GM23248 (cell line): Measurements from ENCODE around the gene SOX10. TPM values are rescaled to one million over a fixed set of nuclear protein-coding genes. Genes with fewer than 3 reads are reported as not detected.

Source experiments
- DNase-seq: peaks from one replicate; pipeline ENCODE4 v3.0.0-alpha.2; 2015
- H2AFZ ChIP-seq: fragments of 200-600 bp; sonication (generic); 2 replicates; pipeline ENCODE4 v1.6.1; 2016; ENCODE audit warnings: antibody characterized with exemption
- H3F3A ChIP-seq: fragments of 200-600 bp; sonication (generic); 2 replicates; pipeline ENCODE4 v1.6.1; 2016; ENCODE audit warnings: mild to moderate bottlenecking, antibody characterized with exemption, mixed run types; ENCODE audit not compliant: insufficient read depth
- H3K27ac ChIP-seq: fragments of 200-600 bp; sonication (generic); 2 replicates; pipeline ENCODE4 v1.5.1; 2016; ENCODE audit warnings: mild to moderate bottlenecking
- H3K27me3 ChIP-seq: fragments of 200-600 bp; sonication (generic); replicated peaks from 2 replicates; pipeline ENCODE4 v1.6.1; 2016; ENCODE audit warnings: mild to moderate bottlenecking; ENCODE audit not compliant: insufficient read depth
- H3K36me3 ChIP-seq: fragments of 200-600 bp; sonication (generic); 2 replicates; pipeline ENCODE4 v1.6.1; 2016; ENCODE audit warnings: low read depth, mild to moderate bottlenecking
- H3K4me1 ChIP-seq: fragments of 200-600 bp; sonication (generic); 2 replicates; pipeline ENCODE4 v1.6.1; 2016; ENCODE audit warnings: mild to moderate bottlenecking; ENCODE audit not compliant: insufficient read depth
- H3K4me2 ChIP-seq: fragments of 200-600 bp; sonication (generic); one replicate; pipeline ENCODE4 v1.6.1; 2016; ENCODE audit warnings: mild to moderate bottlenecking; ENCODE audit not compliant: unreplicated experiment
- H3K4me3 ChIP-seq: fragments of 200-600 bp; sonication (generic); 2 replicates; pipeline ENCODE4 v1.5.1; 2016; ENCODE audit warnings: mild to moderate bottlenecking
- H3K79me2 ChIP-seq: fragments of 200-600 bp; sonication (generic); 2 replicates; pipeline ENCODE4 v1.6.1; 2016; ENCODE audit warnings: mild to moderate bottlenecking; ENCODE audit not compliant: insufficient read depth
- H3K9ac ChIP-seq: fragments of 200-600 bp; sonication (generic); 2 replicates; pipeline ENCODE4 v1.6.1; 2016; ENCODE audit warnings: mild to moderate bottlenecking
- H3K9me2 ChIP-seq: fragments of 200-600 bp; sonication (generic); 2 replicates; pipeline ENCODE4 v1.6.1; 2016; ENCODE audit warnings: mixed run types, mild to moderate bottlenecking, moderate library complexity; ENCODE audit not compliant: insufficient read depth
- H3K9me3 ChIP-seq: fragments of 200-600 bp; sonication (generic); one replicate; pipeline ENCODE4 v1.6.1; 2017; ENCODE audit warnings: low read depth
- H4K20me1 ChIP-seq: fragments of 200-600 bp; sonication (generic); 2 replicates; pipeline ENCODE4 v1.6.0; 2016; ENCODE audit not compliant: insufficient read depth
- EZH2 ChIP-seq: fragments of 200-600 bp; sonication (generic); IDR thresholded peaks from 2 replicates; pipeline ENCODE4 v1.6.1; 2018; ENCODE audit warnings: antibody characterized with exemption, mild to moderate bottlenecking; ENCODE audit not compliant: insufficient read depth, poor library complexity, severe bottlenecking
- EZH2phosphoT487 ChIP-seq: fragments of 200-600 bp; sonication (generic); IDR thresholded peaks from 2 replicates; pipeline ENCODE4 v1.6.1; 2018; ENCODE audit warnings: antibody characterized with exemption, moderate library complexity, mild to moderate bottlenecking, low read depth; ENCODE audit not compliant: insufficient read depth
- WGBS, 2 experiments: methylation state at CpG; one replicate each; pipeline ENCODE4 v1.1.6; 2015 to 2017; ENCODE audit warnings: low lambda C conversion rate in 2 of 2, low coverage in 1 of 2; ENCODE audit errors: missing lambda C conversion rate in 2 of 2; 5-methylcytosine and 5-hydroxymethylcytosine counted together
- in situ Hi-C: fragments of 300-500 bp; cut with MboI; formaldehyde crosslinking; loops from 2 replicates; pipeline ENCODE4 v1.15.0; 2020
- polyA plus RNA-seq: library from polyadenylated mRNA; unstranded; fragments of >200 nt; fragmentation: Nextera tagmentation; extraction: Ambion mirVana; gene quantifications from 2 replicates; pipeline ENCODE4 v1.2.1, GENCODE V29; 2016
- total RNA-seq: library from RNA; depleted of rRNA; stranded (reverse); fragments of >200 nt; shearing (Covaris generic); gene quantifications from 2 replicates; pipeline ENCODE4 v1.2.3, GENCODE V29; 2014

Gene SOX10
- total and polyA plus RNA-seq, 2 experiments from 2014 or later, result not detected

- Histone ChIP-seq H3K27ac (no peak overlapping the region), H3K36me3 (no peaks in the 10 kb centered on the region), H3K4me2 (no peak overlapping the region), H3K4me3 (no peak overlapping the region), H3K4me1 (no peaks in the 10 kb centered on the region), H2AFZ (no peak overlapping the region), H3K9me2 (no peaks in the 10 kb centered on the region), H3K27me3 (no peaks in the 10 kb centered on the region), H4K20me1 (no peaks in the 10 kb centered on the region), H3K79me2 (no peaks in the 10 kb centered on the region), H3F3A (no peaks in the 10 kb centered on the region), H3K9me3 (no peaks in the 10 kb centered on the region), H3K9ac (no peak overlapping the region)
- DNase-seq, result no peak
- TF ChIP-seq EZH2, result no peak
- TF ChIP-seq EZH2phosphoT487, result no peak
- in situ Hi-C loops, result no loop called here
- 78 to 89% methylated on average over 6 of the region's 6 CpGs for WGBS, 2 experiments
These were observed 10.6 kb upstream of the SOX10 start for GRCh38 chr22:37994982-37995381.

DNA sequence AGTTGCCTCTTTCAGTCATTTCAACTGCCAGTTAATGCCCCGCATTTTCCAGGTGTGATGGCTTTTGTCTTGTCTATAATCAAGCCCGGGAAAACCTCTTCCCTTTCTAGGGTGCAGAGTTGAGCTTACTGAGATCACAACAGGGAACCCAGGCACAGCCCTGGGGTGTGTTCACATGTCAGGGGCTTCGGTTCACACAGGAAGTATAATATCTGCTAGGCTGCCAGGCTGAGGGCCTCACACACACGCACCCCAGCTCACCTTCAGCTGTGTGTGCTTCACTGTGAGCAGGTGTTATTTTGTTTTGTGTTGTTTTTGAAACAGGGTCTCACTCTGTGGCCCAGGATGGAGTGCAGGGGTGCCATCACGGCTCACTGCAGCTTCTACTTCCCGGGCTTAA is 9.7 kb upstream of the SOX10 start:
- TF ChIP-seq EZH2 (no peak), EZH2phosphoT487 (no peak)
- no peak overlapping the region for H3K4me2 ChIP-seq
- no peak for DNase-seq
- 60 to 69% methylated on average over 6 of the region's 6 CpGs for WGBS, 2 experiments
- no peaks in the 10 kb centered on the region for H3K79me2 ChIP-seq
- no peak overlapping the region for H3K4me3 ChIP-seq
- no peaks in the 10 kb centered on the region for H3K4me1 ChIP-seq
- no peaks in the 10 kb centered on the region for H3K9me3 ChIP-seq
- no peaks in the 10 kb centered on the region for H3K9me2 ChIP-seq
- no peaks in the 10 kb centered on the region for H3K36me3 ChIP-seq
- no peak overlapping the region for H2AFZ ChIP-seq
- no peak overlapping the region for H3K27ac ChIP-seq
- H3K27me3 ChIP-seq, result no peaks in the 10 kb centered on the region
- in situ Hi-C loops, result no loop called here
- H4K20me1 ChIP-seq, result no peaks in the 10 kb centered on the region
- H3F3A ChIP-seq, result no peaks in the 10 kb centered on the region
- no peak overlapping the region for H3K9ac ChIP-seq

GRCh38 chr22:37991731-37992442 is 7.5 kb upstream of the SOX10 start:
- Histone ChIP-seq H3K4me3 (no peak overlapping the region), H3K9me2 (no peaks in the 10 kb centered on the region), H3F3A (no peaks in the 10 kb centered on the region), H4K20me1 (no peaks in the 10 kb centered on the region), H3K9ac (no peak overlapping the region), H3K79me2 (no peaks in the 10 kb centered on the region), H3K4me1 (no peaks in the 10 kb centered on the region), H3K27ac (no peak overlapping the region), H3K9me3 (no peaks in the 10 kb centered on the region), H3K4me2 (no peak overlapping the region), H3K27me3 (no peaks in the 10 kb centered on the region), H2AFZ (no peak overlapping the region), H3K36me3 (no peaks in the 10 kb centered on the region)
- no peak for TF ChIP-seq EZH2
- no peak for TF ChIP-seq EZH2phosphoT487
- in situ Hi-C loops, result no loop called here
- 62 to 64% methylated on average over 6 of the region's 6 CpGs for WGBS, 2 experiments
- peak; percentile 9 for DNase-seq

DNA sequence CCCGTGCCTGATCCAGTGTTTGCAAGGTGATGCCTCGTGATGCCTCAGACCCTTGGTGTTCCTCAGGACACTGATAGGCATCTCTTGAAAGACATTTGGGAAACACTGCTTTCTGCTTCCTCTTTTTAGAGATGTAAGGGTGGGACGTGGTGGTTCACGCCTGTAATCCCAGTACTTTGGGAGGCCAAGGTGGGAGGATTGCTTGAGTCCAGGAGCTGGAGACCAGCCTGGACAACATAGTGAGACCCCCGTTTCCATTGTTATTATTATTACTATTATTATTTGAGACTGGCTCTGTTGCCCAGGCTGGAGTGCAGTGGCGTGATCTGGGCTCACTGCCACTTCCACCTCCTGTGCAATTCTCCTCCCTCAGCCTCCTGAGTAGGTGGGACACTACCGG is 6.5 kb upstream of the SOX10 start:
- no peaks in the 10 kb centered on the region for H3K79me2 ChIP-seq
- H3K4me2 ChIP-seq, result no peak overlapping the region
- H3K36me3 ChIP-seq, result no peaks in the 10 kb centered on the region
- H4K20me1 ChIP-seq, result no peaks in the 10 kb centered on the region
- H3F3A ChIP-seq, result no peaks in the 10 kb centered on the region
- H3K27ac ChIP-seq, result no peak overlapping the region
- WGBS, 2 experiments, result 67 to 81% methylated on average over 7 of the region's 7 CpGs
- H2AFZ ChIP-seq, result no peak overlapping the region
- DNase-seq, result no peak
- TF ChIP-seq EZH2phosphoT487 (no peak), EZH2 (no peak)
- no peaks in the 10 kb centered on the region for H3K27me3 ChIP-seq
- no peak overlapping the region for H3K9ac ChIP-seq
- in situ Hi-C loops, result no loop called here
- no peaks in the 10 kb centered on the region for H3K9me2 ChIP-seq
- no peaks in the 10 kb centered on the region for H3K9me3 ChIP-seq
- no peak overlapping the region for H3K4me3 ChIP-seq
- no peaks in the 10 kb centered on the region for H3K4me1 ChIP-seq

- Histone ChIP-seq H3K4me2 (no peak overlapping the region), H3K79me2 (no peaks in the 10 kb centered on the region), H2AFZ (no peak overlapping the region), H3K27ac (no peak overlapping the region), H3K4me3 (no peak overlapping the region), H4K20me1 (no peaks in the 10 kb centered on the region), H3K9me3 (no peaks in the 10 kb centered on the region), H3K36me3 (no peaks in the 10 kb centered on the region), H3F3A (no peaks in the 10 kb centered on the region), H3K9me2 (no peaks in the 10 kb centered on the region), H3K4me1 (no peaks in the 10 kb centered on the region), H3K27me3 (no peaks in the 10 kb centered on the region), H3K9ac (no peak overlapping the region)
- 65 to 73% methylated on average over 5 of the region's 5 CpGs for WGBS, 2 experiments
- in situ Hi-C loops, result no loop called here
- TF ChIP-seq EZH2phosphoT487 (no peak), EZH2 (no peak)
- no peak for DNase-seq
These were observed 5.9 kb upstream of the SOX10 start for GRCh38 chr22:37990301-37990700.
